T-helper 2 cell treated with Interferon-gamma antibody and Interleukin-4, amounts not matched to agents 5 μg/mL and 100 μg/mL, for 36 hours (primary cell): ENCODE data around the gene PRPF6.
A peak's percentile ranks its signal among the peaks of the same experiment; 100 is the strongest.

ENCODE experiments used
- DNase-seq: peaks from one replicate; pipeline ENCODE4 v3.0.0; 2021; ENCODE audit warnings: low spot score
- H3K27ac Mint-ChIP-seq: one replicate; pipeline ENCODE4 v1.8.0; 2021; ENCODE audit warnings: mild to moderate bottlenecking, mixed read lengths
- H3K27me3 Mint-ChIP-seq: one replicate; pipeline ENCODE4 v1.8.0; 2021; ENCODE audit warnings: low read depth, mixed read lengths
- H3K36me3 Mint-ChIP-seq: one replicate; pipeline ENCODE4 v1.8.0; 2021; ENCODE audit warnings: low read depth, mixed read lengths
- H3K4me1 Mint-ChIP-seq: one replicate; pipeline ENCODE4 v1.8.0; 2021; ENCODE audit warnings: low read depth, mixed read lengths
- H3K4me3 Mint-ChIP-seq: one replicate; pipeline ENCODE4 v1.8.0; 2022; ENCODE audit warnings: mild to moderate bottlenecking, moderate library complexity, mixed read lengths
- H3K9me3 Mint-ChIP-seq: one replicate; pipeline ENCODE4 v1.8.0; 2021; ENCODE audit warnings: mixed read lengths

The PRPF6 gene

GRCh38 chr20:64080013-64080812, 99.3 kb downstream of the PRPF6 start, which contains the start of gene OPRL1:
TSS of gene OPRL1 (plus strand) at chr20:64080082. CDS start at chr20:64092721, 12,639 bp downstream.
- H3K27me3 Mint-ChIP-seq, result peaks cover 27% of the 10 kb centered on the region
- peak within 1 kb of the TSS; percentile 90 for H3K4me3 Mint-ChIP-seq
- H3K27ac Mint-ChIP-seq, result peak within 1 kb of the TSS; percentile 79
- peaks cover 30% of the 10 kb centered on the region for H3K4me1 Mint-ChIP-seq
- H3K9me3 Mint-ChIP-seq, result no peaks in the 10 kb centered on the region
- no peak for DNase-seq
- H3K36me3 Mint-ChIP-seq, result peaks cover 19% of the 10 kb centered on the region

- H3K36me3 Mint-ChIP-seq, result peaks cover 11% of the 10 kb centered on the region
- peaks cover 26% of the 10 kb centered on the region for H3K4me1 Mint-ChIP-seq
- H3K27ac Mint-ChIP-seq, result peak overlapping the region; percentile 55
These were observed 100.1 kb downstream of the PRPF6 start for GRCh38 chr20:64080813-64081623.

GRCh38 chr20:64081624-64081964, 100.7 kb downstream of the PRPF6 start:
- peaks cover 39% of the 10 kb centered on the region for H3K27me3 Mint-ChIP-seq
- H3K27ac Mint-ChIP-seq, result no peak overlapping the region
- H3K4me3 Mint-ChIP-seq, result peak overlapping the region; percentile 24
- DNase-seq, result no peak
- peaks cover 26% of the 10 kb centered on the region for H3K4me1 Mint-ChIP-seq
- H3K36me3 Mint-ChIP-seq, result peaks cover 10% of the 10 kb centered on the region
- H3K9me3 Mint-ChIP-seq, result no peaks in the 10 kb centered on the region

More at GRCh38 chr20:64080813-64081623, 100.1 kb downstream of the PRPF6 start:
- no peaks in the 10 kb centered on the region for H3K9me3 Mint-ChIP-seq
- no peak for DNase-seq
- peak overlapping the region; percentile 76 for H3K4me3 Mint-ChIP-seq
- peaks cover 35% of the 10 kb centered on the region for H3K27me3 Mint-ChIP-seq

DNA sequence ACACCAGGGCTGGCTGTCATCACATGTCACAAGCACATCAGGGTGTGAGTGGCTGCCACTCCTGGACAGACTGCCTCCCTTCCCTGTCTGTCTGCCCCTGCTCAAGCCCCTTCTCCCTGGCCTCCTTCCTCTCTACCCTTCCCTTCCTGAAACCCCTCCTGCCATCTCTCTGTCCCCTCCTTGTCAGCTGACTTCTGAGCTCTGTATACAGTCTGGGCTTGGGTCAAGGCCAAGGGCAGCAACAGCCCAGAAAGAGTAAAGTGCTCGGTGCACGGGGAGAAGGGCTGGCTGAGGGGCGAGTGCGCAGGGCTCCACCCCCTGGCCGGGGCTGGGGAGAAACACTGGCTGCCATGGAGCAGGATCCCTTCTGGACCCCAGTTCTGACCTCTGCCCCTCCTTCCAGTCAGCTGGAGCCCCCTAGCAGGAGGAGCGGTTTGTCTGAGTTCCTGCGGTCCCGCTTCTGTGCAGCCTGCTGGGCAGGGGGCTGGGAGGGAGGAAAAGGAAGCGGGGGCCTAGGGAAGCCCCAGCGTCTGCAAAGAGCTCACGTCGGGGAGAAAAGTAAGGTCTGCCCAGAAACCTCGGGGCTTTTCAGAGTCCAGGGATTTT, 101.3 kb downstream of the PRPF6 start:
- H3K4me1 Mint-ChIP-seq, result peaks cover 26% of the 10 kb centered on the region
- no peaks in the 10 kb centered on the region for H3K9me3 Mint-ChIP-seq
- H3K27me3 Mint-ChIP-seq, result peaks cover 41% of the 10 kb centered on the region
- DNase-seq, result no peak
- peak overlapping the region; percentile 52 for H3K4me3 Mint-ChIP-seq
- no peak overlapping the region for H3K27ac Mint-ChIP-seq
- peaks cover 10% of the 10 kb centered on the region for H3K36me3 Mint-ChIP-seq
